Measurements from ENCODE around the gene NAA50.

DNA sequence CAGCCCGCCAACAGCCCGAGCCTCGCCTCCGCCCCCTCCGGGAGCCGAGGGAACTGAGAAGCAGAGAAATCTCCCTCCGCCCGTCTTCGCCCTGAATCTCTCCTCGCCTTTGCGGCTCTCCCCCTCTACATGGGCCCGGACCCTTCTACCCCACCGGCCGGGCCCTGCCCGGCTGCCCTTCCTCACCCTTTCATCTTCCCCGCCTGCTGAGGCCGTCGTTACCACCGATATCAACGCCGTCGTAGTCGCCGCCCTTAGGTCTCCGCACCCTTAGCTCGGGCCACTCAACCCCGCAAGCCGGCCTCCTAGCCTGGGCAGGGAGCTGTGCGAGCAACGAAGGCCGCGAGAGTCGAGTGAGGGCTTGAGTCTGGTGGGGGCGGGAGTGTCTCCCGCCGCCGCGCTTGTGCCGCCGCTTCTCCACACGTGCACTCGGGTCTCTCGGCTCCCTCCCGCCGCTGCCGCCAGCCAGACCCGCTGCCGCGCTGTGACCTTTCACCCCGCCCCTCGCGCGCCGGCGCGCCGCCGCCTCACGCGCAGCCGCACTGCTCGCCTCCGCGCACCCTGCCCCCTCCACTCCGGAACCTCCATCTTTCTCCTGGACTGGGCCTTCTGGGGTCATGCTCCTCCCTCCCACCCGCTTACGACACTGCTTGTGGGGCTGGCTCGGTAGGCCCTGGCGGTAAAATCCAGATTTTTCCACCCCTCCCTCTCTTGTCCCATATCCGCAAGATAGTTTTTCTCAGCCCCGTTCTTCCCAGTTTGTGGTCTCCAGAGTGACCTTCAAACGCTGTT lies at the start of gene NAA50:
- TF ChIP-seq YY1 (IDR thresholded peaks at IDR 0.05; ENCODE audit: insufficient read depth, insufficient read length) (no peak), ZNF274 (IDR thresholded peaks at IDR 0.05; ENCODE audit: low read depth, low read length) (no peak), SUZ12 (IDR thresholded peaks at IDR 0.05; ENCODE audit: extremely low read depth, insufficient read depth, insufficient read length) (no peak)
